Activated T-cell treated with anti-CD3 and anti-CD28 coated beads for 1 hour (primary cell): Measurements from ENCODE around the gene ING1.

ENCODE experiments used
- DNase-seq: peaks from one replicate; pipeline ENCODE4 v3.0.0-alpha.2; 2020; ENCODE audit warnings: low read depth

Gene ING1

GRCh38 chr13:110772091-110772984, 58.8 kb downstream of the ING1 start:
- no peak for DNase-seq
